Adrenal gland (tissue), 12 donors: ENCODE data around the gene GLIS1. TPM values are rescaled to one million over a fixed set of nuclear protein-coding genes. Genes with fewer than 3 reads are reported as not detected.

ENCODE experiments used
- DNase-seq, 7 donors: peaks; one replicate each; pipeline ENCODE4 v3.0.0-alpha.2; 2019 to 2020
- H3K27ac ChIP-seq, 5 donors: fragments of 200-600 bp; sonication (generic) in 4 of 5; 1 replicate in 3 of 5; 2 replicates in 2 of 5; pipeline versions ENCODE4 v1.5.1 to v1.8.0; 2016 to 2020; ENCODE audit warnings: mild to moderate bottlenecking in 1 of 5
- H3K27me3 ChIP-seq: fragments of 200-600 bp; 2 replicates; pipeline ENCODE4 v1.8.0; 2021
- H3K36me3 ChIP-seq, 2 donors: fragments of 200-600 bp; replicated peaks in 1 of 2; 1 replicate in 1 of 2; 2 replicates in 1 of 2; pipeline versions ENCODE4 v1.5.1 to v1.8.0; 2018 to 2022
- H3K4me1 ChIP-seq, 2 donors: fragments of 200-600 bp; replicated peaks in 1 of 2; 1 replicate in 1 of 2; 2 replicates in 1 of 2; pipeline versions ENCODE4 v1.5.1 to v1.8.0; 2018 to 2021
- H3K4me3 ChIP-seq, 4 donors: fragments of 200-600 bp; sonication (generic) in 3 of 4; one replicate each; pipeline ENCODE4 v1.5.1; 2016 to 2018
- H3K9me3 ChIP-seq, 3 donors: fragments of 200-600 bp; sonication (generic) in 1 of 3; replicated peaks in 1 of 3; 1 replicate in 2 of 3; 2 replicates in 1 of 3; pipeline versions ENCODE4 v1.5.1 to v1.8.0; 2016 to 2021
- CTCF ChIP-seq, 6 experiments: fragments of 450-650 bp in 4 of 6; fragments of 200-600 bp in 2 of 6; sonication (generic) in 1 of 6; IDR thresholded peaks; 1 replicate in 5 of 6; 2 replicates in 1 of 6; pipeline versions ENCODE4 v1.5.1 to v1.8.0; 2016 to 2021; ENCODE audit warnings: antibody characterized with exemption in 6 of 6, mild to moderate bottlenecking in 2 of 6, moderate library complexity in 1 of 6
- POLR2A ChIP-seq, 2 donors: fragments of 450-650 bp; IDR thresholded peaks; one replicate each; pipeline ENCODE4 v1.6.1; 2017; ENCODE audit warnings: antibody characterized with exemption in 2 of 2, mild to moderate bottlenecking in 2 of 2, moderate library complexity in 1 of 2
- WGBS, 4 donors: extraction: QIAGEN DNeasy Blood & Tissue Kit in 2 of 4; methylation state at CpG; one replicate each; pipeline versions ENCODE4 v1.1.5 to v1.1.7; 2013 to 2017; 5-methylcytosine and 5-hydroxymethylcytosine counted together
- intact Hi-C, 2 donors: fragments of 100-400 bp; cut with DNase I; formaldehyde crosslinking; loops; one replicate each; pipeline versions ENCODE4 v1.14.1 to v1.15.0; 2022 to 2023
- polyA plus RNA-seq, 3 donors: library from polyadenylated mRNA; stranded (reverse); fragments of 200-250 nt in 2 of 3; fragments of 350-450 nt in 1 of 3; fragmentation: Illumina TruSeq in 1 of 3; extraction: RNeasy Lipid Tissue Mini Kit (QIAGEN cat#74804) in 1 of 3; gene quantifications; one replicate each; pipeline ENCODE4 v1.2.3, GENCODE V29; 2013 to 2014
- total RNA-seq, 9 donors: library from RNA; depleted of rRNA in 4 of 9; stranded (reverse); fragments of >200 nt in 4 of 9; fragments of 120-200 nt in 1 of 9; fragmentation: NEBNext Ultra II Directional in 1 of 9; extraction: Animal tissue kit (Norgen Biotek cat#: 25700) in 1 of 9; gene quantifications; one replicate each; pipeline versions ENCODE4 v1.1.0 to v1.2.4, GENCODE V29; 2013 to 2023
- donor health status: healthy with polysubstance abuse.
- donor health status: Bipolar disorder and iron deficiency.
- donor health status: DM: yes; HTN: yes; CAD: no.
- donor health status: DM: no; HTN: no; CAD: no.
- donor health status: DM: no; HTN: no; CAD: no.
- donor health status: DM: yes; HTN: yes; CAD: no.

Gene GLIS1
- total and polyA plus RNA-seq, 12 donors: 0.08 to 0.37 (median 0.14) TPM; not detected in 6

- H3K27ac ChIP-seq: no peak overlapping the region
- intact Hi-C loops: no loop called here
- WGBS, 4 donors: 59 to 73% (median 63%) methylated on average over 8 of the region's 8 CpGs
Measured at GRCh38 chr1:53519421-53519820, 219.5 kb downstream of the GLIS1 start.

GRCh38 chr1:53518775-53519174, 220.2 kb downstream of the GLIS1 start:
- Histone ChIP-seq H3K4me3 (no peak overlapping the region), H3K9me3 (no peaks in the 10 kb centered on the region), H3K36me3 (no peaks in the 10 kb centered on the region), H3K4me1 (no peaks in the 10 kb centered on the region), H3K27ac (no peak overlapping the region), H3K27me3 (no peaks in the 10 kb centered on the region)
- TF ChIP-seq POLR2A (IDR thresholded peaks at IDR 0.05) (no peak), CTCF (IDR thresholded peaks at IDR 0.05) (no peak)
- 76 to 92% (median 81%) methylated on average over 4 to 6 of the region's 6 CpGs for WGBS, 4 donors
- DNase-seq: no peak
- intact Hi-C loops: no loop called here

More at GRCh38 chr1:53519421-53519820, 219.5 kb downstream of the GLIS1 start:
- H3K4me1 ChIP-seq: no peaks in the 10 kb centered on the region
- H3K4me3 ChIP-seq: no peak overlapping the region
- no peak for DNase-seq
- TF ChIP-seq POLR2A (IDR thresholded peaks at IDR 0.05): no peak
- TF ChIP-seq CTCF (IDR thresholded peaks at IDR 0.05): no peak
- H3K27me3 ChIP-seq: no peaks in the 10 kb centered on the region
- H3K36me3 ChIP-seq: no peaks in the 10 kb centered on the region
- no peaks in the 10 kb centered on the region for H3K9me3 ChIP-seq

- Histone ChIP-seq H3K27me3 (no peaks in the 10 kb centered on the region), H3K36me3 (no peaks in the 10 kb centered on the region), H3K4me3 (no peak overlapping the region), H3K4me1 (no peaks in the 10 kb centered on the region), H3K27ac (no peak overlapping the region), H3K9me3 (no peaks in the 10 kb centered on the region)
- intact Hi-C loops: no loop called here
- no peak for TF ChIP-seq POLR2A (IDR thresholded peaks at IDR 0.05)
- TF ChIP-seq CTCF (IDR thresholded peaks at IDR 0.05): no peak
- no peak for DNase-seq
- WGBS, 4 donors: 76 to 90% (median 86%) methylated on average over 14 to 19 of the region's 19 CpGs
Measured at GRCh38 chr1:53517821-53518352, 221.1 kb downstream of the GLIS1 start.

GRCh38 chr1:53517109-53517508, 221.9 kb downstream of the GLIS1 start:
- no peak for TF ChIP-seq CTCF (IDR thresholded peaks at IDR 0.05)
- no peak for TF ChIP-seq POLR2A (IDR thresholded peaks at IDR 0.05)
- no peak for DNase-seq
- intact Hi-C loops: no loop called here
- no peaks in the 10 kb centered on the region for H3K4me1 ChIP-seq
- no peak overlapping the region for H3K4me3 ChIP-seq
- H3K36me3 ChIP-seq: no peaks in the 10 kb centered on the region
- no peaks in the 10 kb centered on the region for H3K27me3 ChIP-seq
- H3K9me3 ChIP-seq: no peaks in the 10 kb centered on the region
- H3K27ac ChIP-seq: no peak overlapping the region
- WGBS, 4 donors: 91 to 97% (median 94%) methylated on average over 4 to 7 of the region's 7 CpGs
